ENCODE results near the gene KCNK6. TPM values are rescaled to one million over a fixed set of nuclear protein-coding genes. Genes with fewer than 3 reads are reported as not detected.

Gene KCNK6
- total and polyA plus RNA-seq, 2 of the 8 experiments (the other 6 are each of a cell fraction or from before 2014, with no cell fraction given), result 10.6 to 13.3 TPM

DNA sequence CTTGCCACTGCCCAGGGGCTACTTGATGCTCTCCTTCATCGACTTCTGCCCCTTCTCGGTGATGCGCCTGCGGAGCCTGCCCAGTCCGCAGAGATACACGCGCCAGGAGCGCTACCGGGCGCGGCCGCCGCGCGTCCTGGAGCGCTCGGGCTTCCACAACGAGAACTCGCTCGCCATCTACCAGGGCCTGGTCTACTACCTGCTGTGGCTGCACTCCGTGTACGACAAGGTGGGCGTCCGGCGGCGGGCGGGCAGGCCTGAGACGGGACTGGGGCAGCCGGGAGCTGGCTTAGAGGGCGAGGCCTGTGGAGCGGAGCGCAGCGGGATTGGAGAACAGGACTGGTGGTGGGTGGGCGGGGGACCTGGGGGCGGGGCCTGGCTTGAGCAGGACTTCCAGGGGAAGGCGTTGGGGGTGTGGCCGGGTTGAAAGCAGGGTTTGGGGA is 42.0 kb downstream of the KCNK6 start (continued):
- TF ChIP-seq, protein P1, sequence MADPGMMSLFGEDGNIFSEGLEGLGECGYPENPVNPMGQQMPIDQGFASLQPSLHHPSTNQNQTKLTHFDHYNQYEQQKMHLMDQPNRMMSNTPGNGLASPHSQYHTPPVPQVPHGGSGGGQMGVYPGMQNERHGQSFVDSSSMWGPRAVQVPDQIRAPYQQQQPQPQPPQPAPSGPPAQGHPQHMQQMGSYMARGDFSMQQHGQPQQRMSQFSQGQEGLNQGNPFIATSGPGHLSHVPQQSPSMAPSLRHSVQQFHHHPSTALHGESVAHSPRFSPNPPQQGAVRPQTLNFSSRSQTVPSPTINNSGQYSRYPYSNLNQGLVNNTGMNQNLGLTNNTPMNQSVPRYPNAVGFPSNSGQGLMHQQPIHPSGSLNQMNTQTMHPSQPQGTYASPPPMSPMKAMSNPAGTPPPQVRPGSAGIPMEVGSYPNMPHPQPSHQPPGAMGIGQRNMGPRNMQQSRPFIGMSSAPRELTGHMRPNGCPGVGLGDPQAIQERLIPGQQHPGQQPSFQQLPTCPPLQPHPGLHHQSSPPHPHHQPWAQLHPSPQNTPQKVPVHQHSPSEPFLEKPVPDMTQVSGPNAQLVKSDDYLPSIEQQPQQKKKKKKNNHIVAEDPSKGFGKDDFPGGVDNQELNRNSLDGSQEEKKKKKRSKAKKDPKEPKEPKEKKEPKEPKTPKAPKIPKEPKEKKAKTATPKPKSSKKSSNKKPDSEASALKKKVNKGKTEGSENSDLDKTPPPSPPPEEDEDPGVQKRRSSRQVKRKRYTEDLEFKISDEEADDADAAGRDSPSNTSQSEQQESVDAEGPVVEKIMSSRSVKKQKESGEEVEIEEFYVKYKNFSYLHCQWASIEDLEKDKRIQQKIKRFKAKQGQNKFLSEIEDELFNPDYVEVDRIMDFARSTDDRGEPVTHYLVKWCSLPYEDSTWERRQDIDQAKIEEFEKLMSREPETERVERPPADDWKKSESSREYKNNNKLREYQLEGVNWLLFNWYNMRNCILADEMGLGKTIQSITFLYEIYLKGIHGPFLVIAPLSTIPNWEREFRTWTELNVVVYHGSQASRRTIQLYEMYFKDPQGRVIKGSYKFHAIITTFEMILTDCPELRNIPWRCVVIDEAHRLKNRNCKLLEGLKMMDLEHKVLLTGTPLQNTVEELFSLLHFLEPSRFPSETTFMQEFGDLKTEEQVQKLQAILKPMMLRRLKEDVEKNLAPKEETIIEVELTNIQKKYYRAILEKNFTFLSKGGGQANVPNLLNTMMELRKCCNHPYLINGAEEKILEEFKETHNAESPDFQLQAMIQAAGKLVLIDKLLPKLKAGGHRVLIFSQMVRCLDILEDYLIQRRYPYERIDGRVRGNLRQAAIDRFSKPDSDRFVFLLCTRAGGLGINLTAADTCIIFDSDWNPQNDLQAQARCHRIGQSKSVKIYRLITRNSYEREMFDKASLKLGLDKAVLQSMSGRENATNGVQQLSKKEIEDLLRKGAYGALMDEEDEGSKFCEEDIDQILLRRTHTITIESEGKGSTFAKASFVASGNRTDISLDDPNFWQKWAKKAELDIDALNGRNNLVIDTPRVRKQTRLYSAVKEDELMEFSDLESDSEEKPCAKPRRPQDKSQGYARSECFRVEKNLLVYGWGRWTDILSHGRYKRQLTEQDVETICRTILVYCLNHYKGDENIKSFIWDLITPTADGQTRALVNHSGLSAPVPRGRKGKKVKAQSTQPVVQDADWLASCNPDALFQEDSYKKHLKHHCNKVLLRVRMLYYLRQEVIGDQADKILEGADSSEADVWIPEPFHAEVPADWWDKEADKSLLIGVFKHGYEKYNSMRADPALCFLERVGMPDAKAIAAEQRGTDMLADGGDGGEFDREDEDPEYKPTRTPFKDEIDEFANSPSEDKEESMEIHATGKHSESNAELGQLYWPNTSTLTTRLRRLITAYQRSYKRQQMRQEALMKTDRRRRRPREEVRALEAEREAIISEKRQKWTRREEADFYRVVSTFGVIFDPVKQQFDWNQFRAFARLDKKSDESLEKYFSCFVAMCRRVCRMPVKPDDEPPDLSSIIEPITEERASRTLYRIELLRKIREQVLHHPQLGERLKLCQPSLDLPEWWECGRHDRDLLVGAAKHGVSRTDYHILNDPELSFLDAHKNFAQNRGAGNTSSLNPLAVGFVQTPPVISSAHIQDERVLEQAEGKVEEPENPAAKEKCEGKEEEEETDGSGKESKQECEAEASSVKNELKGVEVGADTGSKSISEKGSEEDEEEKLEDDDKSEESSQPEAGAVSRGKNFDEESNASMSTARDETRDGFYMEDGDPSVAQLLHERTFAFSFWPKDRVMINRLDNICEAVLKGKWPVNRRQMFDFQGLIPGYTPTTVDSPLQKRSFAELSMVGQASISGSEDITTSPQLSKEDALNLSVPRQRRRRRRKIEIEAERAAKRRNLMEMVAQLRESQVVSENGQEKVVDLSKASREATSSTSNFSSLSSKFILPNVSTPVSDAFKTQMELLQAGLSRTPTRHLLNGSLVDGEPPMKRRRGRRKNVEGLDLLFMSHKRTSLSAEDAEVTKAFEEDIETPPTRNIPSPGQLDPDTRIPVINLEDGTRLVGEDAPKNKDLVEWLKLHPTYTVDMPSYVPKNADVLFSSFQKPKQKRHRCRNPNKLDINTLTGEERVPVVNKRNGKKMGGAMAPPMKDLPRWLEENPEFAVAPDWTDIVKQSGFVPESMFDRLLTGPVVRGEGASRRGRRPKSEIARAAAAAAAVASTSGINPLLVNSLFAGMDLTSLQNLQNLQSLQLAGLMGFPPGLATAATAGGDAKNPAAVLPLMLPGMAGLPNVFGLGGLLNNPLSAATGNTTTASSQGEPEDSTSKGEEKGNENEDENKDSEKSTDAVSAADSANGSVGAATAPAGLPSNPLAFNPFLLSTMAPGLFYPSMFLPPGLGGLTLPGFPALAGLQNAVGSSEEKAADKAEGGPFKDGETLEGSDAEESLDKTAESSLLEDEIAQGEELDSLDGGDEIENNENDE (IDR thresholded peaks at IDR 0.05; ENCODE audit: insufficient replicate concordance, low read length), result no peak

Data from H1 (cell line).